HCEC 1CT (cell line): Measurements from ENCODE around the gene LRRC8B.
A peak's percentile ranks its signal among the peaks of the same experiment; 100 is the strongest.
"Not testable (repeated sequence)": the region's sequence is repeated elsewhere in the genome, so short reads cannot be mapped to it uniquely, and the experiment has no call there.

ENCODE experiments used
- DNase-seq: peaks from one replicate; pipeline ENCODE4 v3.0.0-alpha.2; 2017

LRRC8B gene

GRCh38 chr1:89587729-89588161 is 63.1 kb downstream of the LRRC8B start:
- no peak for DNase-seq

DNA sequence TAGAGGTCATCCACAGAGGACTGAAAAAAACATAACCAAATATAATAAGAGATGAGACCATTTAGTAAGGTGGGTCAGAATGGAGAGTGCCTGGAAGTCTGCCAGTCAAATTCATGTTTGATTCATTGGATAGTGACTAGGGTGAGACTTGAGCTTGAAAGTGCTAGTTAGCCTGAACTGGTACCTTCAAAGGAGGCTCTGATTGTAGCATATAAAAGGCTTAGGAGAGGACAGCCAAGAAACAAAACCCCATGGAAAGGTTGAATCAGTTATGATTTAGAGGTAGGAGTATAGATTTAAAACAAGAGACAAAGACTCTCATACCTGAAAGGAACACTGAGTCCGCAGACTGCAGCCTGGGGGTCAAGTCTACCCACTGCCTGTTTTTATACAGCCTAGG is 63.9 kb downstream of the LRRC8B start:
- no peak for DNase-seq

DNA sequence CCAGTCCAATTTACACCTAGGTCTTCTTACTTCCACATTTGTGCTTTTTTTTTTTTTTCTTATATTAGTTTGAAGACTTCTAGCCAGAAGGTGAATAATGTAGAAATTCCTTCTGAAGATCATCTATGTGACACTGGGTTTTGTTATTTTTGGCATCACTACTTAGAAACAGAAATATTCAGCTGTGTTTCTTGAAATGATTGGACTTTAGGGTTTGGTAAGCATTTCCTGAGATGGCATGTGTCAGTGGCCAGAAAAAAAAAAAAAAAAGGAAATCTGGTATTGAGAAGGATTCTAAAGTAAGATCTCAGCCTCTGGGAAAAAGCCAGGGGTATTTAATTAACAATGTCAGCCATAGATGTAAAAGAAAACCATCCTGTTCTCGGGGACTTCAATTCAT is 64.9 kb downstream of the LRRC8B start:
- peak; percentile 45 for DNase-seq

- no peak for DNase-seq
Observed at GRCh38 chr1:89590341-89591080, 65.9 kb downstream of the LRRC8B start.

- DNase-seq: not testable (repeated sequence)
Observed at GRCh38 chr1:89592861-89593302, 68.3 kb downstream of the LRRC8B start.

DNA sequence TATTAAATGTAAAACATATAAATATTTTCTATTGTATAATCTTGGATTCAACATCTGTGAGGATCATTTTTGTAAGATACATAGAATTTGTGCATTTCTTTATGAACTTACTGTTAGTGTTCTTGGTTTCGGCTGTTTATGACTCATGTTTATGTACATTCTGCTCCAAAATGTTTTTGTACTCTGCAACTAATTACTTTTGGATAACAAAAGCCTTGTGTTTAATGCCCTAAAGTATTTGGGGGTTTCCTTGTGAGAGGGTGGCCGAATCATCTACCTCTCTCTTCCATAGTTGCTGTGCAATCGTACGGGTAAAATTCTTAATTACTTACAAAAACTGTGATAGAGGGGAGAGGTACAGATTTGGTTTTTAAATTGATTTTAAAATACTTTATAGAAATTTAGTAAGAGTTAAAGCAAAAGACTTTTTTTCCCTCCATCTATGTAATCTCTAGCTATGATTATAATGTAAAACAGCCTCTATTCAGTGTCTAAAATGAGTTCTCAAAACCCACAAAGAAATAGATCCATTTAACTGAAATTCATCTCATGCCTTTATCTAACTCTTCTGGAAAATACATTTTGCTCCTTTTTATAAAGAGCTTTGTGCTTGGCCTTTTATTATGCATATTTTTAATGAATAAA is 69.6 kb downstream of the LRRC8B start:
- DNase-seq: peak; percentile 15

DNA sequence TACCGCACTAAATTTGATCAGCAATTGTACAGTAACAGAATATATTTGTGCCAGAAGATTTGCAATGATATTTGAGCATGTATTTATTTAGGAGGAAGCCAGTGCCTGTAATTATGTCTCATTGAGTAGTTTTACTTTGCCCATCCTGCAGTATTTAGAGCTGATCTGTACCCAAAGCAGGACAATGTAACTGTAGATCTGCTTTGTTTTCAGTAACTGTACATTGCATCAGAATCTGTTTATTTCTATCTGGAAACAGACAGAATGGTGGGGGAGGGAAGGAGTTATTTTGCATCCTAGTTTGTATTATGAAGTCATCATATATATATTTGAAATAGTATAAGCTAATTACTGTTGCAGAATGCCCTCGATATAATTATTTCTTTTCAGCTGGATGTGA is 72.1 kb downstream of the LRRC8B start:
- DNase-seq: no peak

DNA sequence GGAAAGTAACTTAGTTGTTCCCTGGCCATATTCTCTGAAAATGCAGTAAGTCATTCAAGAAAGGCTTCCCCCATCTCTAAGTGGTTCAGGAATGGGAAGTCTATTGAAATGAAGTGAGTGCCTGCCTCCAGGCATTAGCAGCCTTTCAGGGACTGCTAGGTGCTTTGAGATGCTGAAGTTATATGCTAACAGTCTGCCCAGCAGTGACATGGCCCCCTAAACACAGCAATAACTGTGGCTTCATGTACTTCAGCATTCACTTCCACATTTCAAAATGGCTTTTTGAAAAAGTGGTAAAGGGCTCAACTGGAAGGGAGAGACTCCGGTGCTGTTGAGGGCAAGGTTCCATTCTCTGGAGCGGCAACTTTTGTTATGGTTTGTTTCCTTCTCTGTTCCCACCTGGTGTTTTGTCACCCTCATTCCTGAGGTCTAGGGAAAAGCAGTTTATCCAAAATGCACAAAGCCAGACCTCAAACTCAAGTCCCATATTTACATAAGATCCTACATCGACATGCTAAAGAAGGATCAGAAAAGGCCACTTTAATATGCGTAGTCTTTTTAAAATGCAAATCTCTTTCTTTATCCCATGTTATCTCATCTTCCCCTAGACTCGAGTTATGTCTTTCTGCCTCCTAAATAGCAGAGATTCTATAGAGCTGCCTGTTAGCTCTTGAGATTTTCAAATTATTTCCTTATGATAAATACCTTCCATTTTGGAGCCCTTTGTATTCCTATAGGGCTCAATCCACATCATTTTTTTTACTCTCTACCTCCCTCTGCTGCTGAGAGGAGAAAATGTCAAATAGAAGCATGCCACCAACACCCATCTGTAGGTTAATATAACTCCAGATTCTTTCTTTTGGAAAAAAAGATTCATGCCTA is 74.1 kb downstream of the LRRC8B start:
- peak; percentile 30 for DNase-seq

GRCh38 chr1:89599332-89599630 is 74.7 kb downstream of the LRRC8B start:
- DNase-seq: no peak

GRCh38 chr1:89600451-89601224 is 76.0 kb downstream of the LRRC8B start:
- DNase-seq: no peak

DNA sequence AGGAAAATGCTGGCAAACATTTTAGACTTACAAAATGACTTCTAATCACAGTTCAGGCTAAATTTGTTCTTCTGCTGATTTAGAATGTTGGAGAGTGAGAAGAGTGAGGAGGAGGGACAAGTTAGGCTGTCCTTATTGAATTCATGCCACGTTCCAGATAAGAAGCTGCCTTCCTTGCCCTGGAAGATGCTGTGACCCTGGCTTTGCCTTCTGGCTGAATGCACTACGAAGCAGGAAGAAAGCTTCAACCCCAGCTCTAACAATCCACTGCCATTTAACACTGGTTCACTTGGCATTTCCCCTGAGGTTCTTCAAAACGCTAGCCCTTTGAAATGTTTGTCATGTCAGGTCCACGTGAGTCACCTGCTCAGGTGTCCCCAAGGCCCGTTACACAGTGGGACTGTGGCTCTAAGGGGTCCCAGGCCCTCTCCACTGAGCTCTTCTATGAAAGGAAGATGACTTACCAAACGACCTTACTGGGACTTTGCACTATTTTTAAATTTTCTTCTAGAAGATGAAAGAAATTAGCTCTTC is 78.3 kb downstream of the LRRC8B start:
- DNase-seq: no peak

DNA sequence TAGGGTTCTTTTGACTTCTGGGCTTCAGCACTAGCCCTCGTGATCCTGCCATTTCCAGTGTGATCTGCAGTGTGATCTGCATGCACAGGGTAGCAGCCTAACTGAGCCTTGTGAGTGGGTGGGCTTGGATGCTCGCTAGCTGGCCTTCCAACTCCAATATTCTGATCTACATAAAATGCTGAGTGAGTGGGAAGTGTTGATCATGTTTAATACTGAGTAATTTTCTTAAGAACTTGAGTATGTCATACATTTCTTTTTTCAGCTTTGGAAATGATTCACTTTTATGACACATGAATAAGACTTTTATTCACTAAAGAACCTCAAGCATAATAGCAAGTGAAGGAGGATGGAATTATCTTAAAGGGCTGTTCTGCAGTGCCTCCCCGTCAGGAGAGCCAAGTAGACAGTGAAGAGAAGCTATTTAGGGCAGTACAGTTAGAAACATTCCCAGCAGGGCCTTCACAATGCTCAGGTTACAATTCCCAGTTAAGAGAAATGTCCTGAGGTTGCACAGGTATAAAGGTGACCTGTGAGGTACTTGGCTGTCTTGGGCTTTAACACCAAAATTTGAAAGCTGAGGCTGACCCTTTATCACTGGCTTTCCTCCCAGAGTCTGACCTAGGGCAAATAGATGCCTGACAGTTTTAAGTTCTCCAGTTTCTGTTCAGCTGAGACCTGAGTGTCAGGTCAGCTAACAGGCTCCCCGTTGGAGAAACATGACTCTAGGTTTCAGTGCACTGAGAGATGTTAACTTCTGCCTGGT is 79.2 kb downstream of the LRRC8B start:
- DNase-seq: peak; percentile 64

GRCh38 chr1:89604414-89604735 is 79.7 kb downstream of the LRRC8B start:
- DNase-seq: peak; percentile 43

- DNase-seq: peak; percentile 88
Observed at GRCh38 chr1:89605692-89606091, 81.1 kb downstream of the LRRC8B start.

GRCh38 chr1:89606227-89606980 is 81.8 kb downstream of the LRRC8B start:
- no peak for DNase-seq

GRCh38 chr1:89607156-89607555 is 82.5 kb downstream of the LRRC8B start:
- no peak for DNase-seq

DNA sequence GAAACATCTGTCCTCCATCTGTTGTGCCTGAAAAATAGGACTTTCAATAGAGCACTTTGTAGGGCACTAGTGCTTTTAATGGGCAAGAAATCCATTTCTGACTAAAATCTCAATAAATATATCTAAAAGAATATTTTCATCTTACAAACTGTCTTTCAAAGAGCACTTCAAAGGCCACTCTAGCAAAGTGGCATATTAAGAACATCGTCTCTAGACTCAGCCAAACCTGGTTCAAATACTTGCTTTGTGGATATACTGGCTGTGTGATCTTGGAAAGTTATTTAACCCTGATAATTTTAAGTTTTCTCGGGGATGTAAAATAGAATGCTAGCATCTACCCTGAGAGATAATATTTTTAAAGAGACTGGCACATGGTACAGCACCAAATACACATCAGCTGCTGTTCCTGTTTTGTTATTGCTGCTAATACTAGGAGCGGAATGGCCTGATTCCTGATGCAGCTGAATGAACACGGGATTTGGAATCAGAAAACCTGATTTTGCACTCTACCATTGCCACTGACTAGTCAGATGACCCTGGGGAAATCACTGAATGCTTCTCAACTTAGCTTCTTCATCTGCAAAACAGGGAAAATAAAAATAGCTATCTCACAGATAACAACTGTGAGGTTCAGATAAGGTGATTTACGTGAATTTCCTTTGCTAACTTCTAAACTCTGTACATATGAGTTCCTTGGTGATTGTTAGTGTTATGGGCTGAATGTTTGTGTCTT is 83.1 kb downstream of the LRRC8B start:
- DNase-seq: no peak

DNA sequence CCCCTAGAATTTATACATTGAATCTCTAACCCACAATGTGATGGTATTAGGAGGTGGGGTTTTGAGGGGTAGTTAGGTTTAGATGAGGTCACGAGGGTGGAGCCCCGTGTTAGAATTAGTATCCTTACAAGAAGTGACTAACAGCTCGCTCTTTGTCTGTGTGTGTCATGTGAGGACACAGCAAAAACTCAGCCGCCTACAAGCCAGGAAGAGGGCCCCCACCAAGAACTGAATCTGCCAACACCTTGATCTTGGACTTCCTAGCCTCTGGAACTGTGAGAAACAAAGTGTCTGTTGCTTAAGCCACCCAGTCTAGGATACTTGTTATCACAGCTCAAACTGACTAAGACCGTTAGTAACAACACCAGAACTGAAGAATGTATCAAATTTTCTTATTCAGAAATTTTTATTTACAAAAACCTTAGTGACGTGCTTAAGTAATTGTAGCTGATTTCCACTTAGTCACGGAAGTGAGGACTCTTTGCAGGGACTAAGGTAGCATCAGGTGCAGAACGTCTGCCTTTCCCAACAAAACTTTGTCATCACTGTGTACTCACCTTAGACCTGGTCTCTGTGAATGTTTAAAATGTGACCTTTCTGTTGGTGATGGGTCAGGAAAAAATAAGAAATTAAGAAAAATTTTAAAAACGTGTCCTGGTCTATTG is 83.8 kb downstream of the LRRC8B start:
- no peak for DNase-seq

DNA sequence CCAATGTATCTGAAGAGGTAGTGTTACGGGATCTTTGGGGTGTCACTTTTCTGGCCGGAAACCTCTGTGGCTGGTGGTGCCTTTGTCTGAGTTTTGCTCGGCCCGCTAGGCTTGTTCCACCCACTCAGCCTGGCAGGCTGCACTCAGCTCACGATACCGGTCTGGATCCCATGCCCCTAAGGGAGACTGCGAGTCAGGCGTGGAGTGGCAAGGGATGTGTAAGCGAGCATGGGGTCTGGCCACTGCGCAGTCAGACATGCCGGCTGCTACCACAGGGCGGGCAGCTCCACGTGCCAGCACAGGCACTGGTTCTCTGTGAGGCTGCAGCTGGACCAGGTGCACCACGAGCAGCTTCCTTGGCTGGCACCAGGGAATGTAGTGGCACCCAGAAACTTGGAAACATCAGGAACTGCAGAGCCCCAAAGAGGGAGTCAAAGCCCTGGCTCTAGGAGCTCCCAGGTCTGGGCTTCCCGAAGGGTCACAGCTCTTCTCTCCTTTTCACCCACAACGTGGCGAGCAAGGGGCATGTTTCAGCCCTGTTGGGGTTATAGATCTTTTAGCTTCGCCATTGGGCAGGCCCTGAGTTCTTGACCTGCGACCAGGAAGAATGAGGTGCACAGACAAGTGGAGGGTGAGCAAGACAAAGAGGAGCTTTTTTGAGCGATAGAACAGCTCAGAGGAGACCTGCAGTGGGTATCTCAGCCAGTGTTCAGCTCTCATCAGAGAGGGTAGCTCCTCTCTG is 84.5 kb downstream of the LRRC8B start:
- DNase-seq: no peak
